Activated CD4-positive, alpha-beta T cell treated with anti-CD3 and anti-CD28 coated beads, Interleukin-2, amount 10 ng/mL, durations not matched to agents 7 days and 5 days (primary cell): ENCODE measurements around the gene CTDSPL2. TPM values are rescaled to one million over a fixed set of nuclear protein-coding genes. Genes with fewer than 3 reads are reported as not detected.
"Not testable (repeated sequence)": the region's sequence is repeated elsewhere in the genome, so short reads cannot be mapped to it uniquely, and the experiment has no call there.

ENCODE experiments used
- CTCF ChIA-PET: fragments of 350-600 bp; sonication (Branson Sonifier 250); formaldehyde crosslinking; loops from one replicate; lab custom pipeline; 2021; ENCODE audit warnings: antibody characterized with exemption; lab: Charles Lee
- POLR2A ChIA-PET: fragments of 350-600 bp; sonication (Branson Sonifier 250); formaldehyde crosslinking; loops from one replicate; lab custom pipeline; 2021; ENCODE audit warnings: antibody characterized with exemption; lab: Charles Lee
- DNase-seq: peaks from one replicate; pipeline ENCODE4 v3.0.0-alpha.2; 2020
- H3K27ac Mint-ChIP-seq: one replicate; pipeline ENCODE4 v1.8.0; 2021; ENCODE audit warnings: mild to moderate bottlenecking, moderate library complexity, mixed read lengths
- H3K27me3 Mint-ChIP-seq: one replicate; pipeline ENCODE4 v1.8.0; 2021; ENCODE audit warnings: mixed read lengths
- H3K36me3 Mint-ChIP-seq: one replicate; pipeline ENCODE4 v1.8.0; 2021; ENCODE audit warnings: low read depth, mixed read lengths
- H3K4me1 Mint-ChIP-seq: one replicate; pipeline ENCODE4 v1.8.0; 2021; ENCODE audit warnings: mixed read lengths
- H3K4me3 Mint-ChIP-seq: one replicate; pipeline ENCODE4 v1.8.0; 2021; ENCODE audit warnings: mild to moderate bottlenecking, moderate library complexity, mixed read lengths
- H3K9me3 Mint-ChIP-seq: one replicate; pipeline ENCODE4 v1.8.0; 2021; ENCODE audit warnings: mixed read lengths
- total RNA-seq, 2 experiments: library from RNA; stranded (reverse); gene quantifications; one replicate each; pipeline ENCODE4 v1.2.3, GENCODE V29; 2021

Gene CTDSPL2
- total RNA-seq, 2 experiments from 2014 or later, result 76.1 to 88.2 TPM

- POLR2A ChIA-PET, result no interaction called here
Observed at GRCh38 chr15:44443515-44443914, 16.1 kb downstream of the CTDSPL2 start.

GRCh38 chr15:44447772-44448376 lies 20.4 kb downstream of the CTDSPL2 start:
- no peak for DNase-seq
- CTCF ChIA-PET, result interaction anchor here (0.7 kb wide), 1 partner anchor 35 kb away, joined by 3 read pairs; no protein-coding TSS in a partner anchor
- Mint-ChIP-seq H3K9me3 (peaks cover 7% of the 10 kb centered on the region), H3K27ac (no peak overlapping the region), H3K4me3 (no peak overlapping the region), H3K36me3 (peaks cover 31% of the 10 kb centered on the region), H3K4me1 (peaks cover 17% of the 10 kb centered on the region), H3K27me3 (no peaks in the 10 kb centered on the region)
- POLR2A ChIA-PET, result no interaction called here

More at GRCh38 chr15:44443515-44443914, 16.1 kb downstream of the CTDSPL2 start:
- H3K9me3 Mint-ChIP-seq, result peaks cover 9% of the 10 kb centered on the region
- no peak overlapping the region for H3K4me3 Mint-ChIP-seq
- no peaks in the 10 kb centered on the region for H3K27me3 Mint-ChIP-seq
- CTCF ChIA-PET, result interaction anchor here (1.1 kb wide), 1 partner anchor 90 kb away, joined by 3 read pairs; no protein-coding TSS in a partner anchor
- H3K36me3 Mint-ChIP-seq, result peaks cover 50% of the 10 kb centered on the region
- peaks cover 30% of the 10 kb centered on the region for H3K4me1 Mint-ChIP-seq
- H3K27ac Mint-ChIP-seq, result no peak overlapping the region
- no peak for DNase-seq

- Mint-ChIP-seq H3K27ac (no peak overlapping the region), H3K36me3 (peaks cover 31% of the 10 kb centered on the region), H3K9me3 (peaks cover 8% of the 10 kb centered on the region), H3K4me3 (no peak overlapping the region), H3K27me3 (no peaks in the 10 kb centered on the region), H3K4me1 (peaks cover 17% of the 10 kb centered on the region)
- POLR2A ChIA-PET, result no interaction called here
- no peak for DNase-seq
- CTCF ChIA-PET, result no interaction called here
Observed at GRCh38 chr15:44450172-44450571, 22.7 kb downstream of the CTDSPL2 start.

GRCh38 chr15:44453578-44454283 lies 26.3 kb downstream of the CTDSPL2 start:
- CTCF ChIA-PET, DNase-seq, H3K9me3 Mint-ChIP-seq, POLR2A ChIA-PET, H3K27me3 Mint-ChIP-seq, H3K4me3 Mint-ChIP-seq, H3K27ac Mint-ChIP-seq: not testable (repeated sequence)
- peaks cover 15% of the 10 kb centered on the region for H3K36me3 Mint-ChIP-seq
- peaks cover 16% of the 10 kb centered on the region for H3K4me1 Mint-ChIP-seq

GRCh38 chr15:44458429-44458828 lies 31.0 kb downstream of the CTDSPL2 start:
- ChIA-PET POLR2A (no interaction called here), CTCF (interaction anchor here (1.1 kb wide), 1 partner anchor 14 kb away, joined by 4 read pairs; no protein-coding TSS in a partner anchor)
- DNase-seq, result no peak
- Mint-ChIP-seq H3K4me1 (peaks cover 15% of the 10 kb centered on the region), H3K27ac (no peak overlapping the region), H3K27me3 (no peaks in the 10 kb centered on the region), H3K4me3 (no peak overlapping the region), H3K36me3 (peaks cover 33% of the 10 kb centered on the region), H3K9me3 (peaks cover 4% of the 10 kb centered on the region)

GRCh38 chr15:44468709-44469385 lies 41.4 kb downstream of the CTDSPL2 start:
- H3K27ac Mint-ChIP-seq, result no peak overlapping the region
- no peak overlapping the region for H3K4me3 Mint-ChIP-seq
- POLR2A ChIA-PET, result no interaction called here
- peaks cover 12% of the 10 kb centered on the region for H3K4me1 Mint-ChIP-seq
- peaks cover 28% of the 10 kb centered on the region for H3K36me3 Mint-ChIP-seq
- no peaks in the 10 kb centered on the region for H3K9me3 Mint-ChIP-seq
- no peaks in the 10 kb centered on the region for H3K27me3 Mint-ChIP-seq
- CTCF ChIA-PET, result no interaction called here
- no peak for DNase-seq

GRCh38 chr15:44471885-44472455 lies 44.5 kb downstream of the CTDSPL2 start:
- POLR2A ChIA-PET, result no interaction called here
- Mint-ChIP-seq H3K4me3 (no peak overlapping the region), H3K27ac (no peak overlapping the region), H3K4me1 (peaks cover 12% of the 10 kb centered on the region), H3K9me3 (no peaks in the 10 kb centered on the region), H3K27me3 (no peaks in the 10 kb centered on the region), H3K36me3 (peaks cover 27% of the 10 kb centered on the region)
- CTCF ChIA-PET, result no interaction called here
- DNase-seq, result no peak

- H3K4me3 Mint-ChIP-seq, result no peak overlapping the region
- no peak overlapping the region for H3K27ac Mint-ChIP-seq
- CTCF ChIA-PET, result no interaction called here
Observed at GRCh38 chr15:44479343-44479742, 51.9 kb downstream of the CTDSPL2 start.

GRCh38 chr15:44482090-44482489 lies 54.7 kb downstream of the CTDSPL2 start:
- H3K4me3 Mint-ChIP-seq, result no peak overlapping the region
- H3K27ac Mint-ChIP-seq, result no peak overlapping the region
- DNase-seq, result no peak
- H3K36me3 Mint-ChIP-seq, result peaks cover 20% of the 10 kb centered on the region
- POLR2A ChIA-PET, result no interaction called here
- CTCF ChIA-PET, result interaction anchor here (1.5 kb wide), 1 partner anchor 194 kb away, joined by 3 read pairs; no protein-coding TSS in a partner anchor
- H3K9me3 Mint-ChIP-seq, result no peaks in the 10 kb centered on the region
- H3K27me3 Mint-ChIP-seq, result no peaks in the 10 kb centered on the region
- H3K4me1 Mint-ChIP-seq, result peaks cover 4% of the 10 kb centered on the region

More at GRCh38 chr15:44479343-44479742, 51.9 kb downstream of the CTDSPL2 start:
- H3K9me3 Mint-ChIP-seq, result no peaks in the 10 kb centered on the region
- no peaks in the 10 kb centered on the region for H3K27me3 Mint-ChIP-seq
- POLR2A ChIA-PET, result interaction anchor here (0.6 kb wide), 1 partner anchor 64 kb away, joined by 6 read pairs; no protein-coding TSS in a partner anchor
- no peak for DNase-seq
- H3K36me3 Mint-ChIP-seq, result peaks cover 12% of the 10 kb centered on the region
- H3K4me1 Mint-ChIP-seq, result peaks cover 2% of the 10 kb centered on the region

GRCh38 chr15:44485880-44486279 lies 58.5 kb downstream of the CTDSPL2 start:
- no peak overlapping the region for H3K4me3 Mint-ChIP-seq
- H3K4me1 Mint-ChIP-seq, result peaks cover 15% of the 10 kb centered on the region
- no peak for DNase-seq
- no peak overlapping the region for H3K27ac Mint-ChIP-seq
- H3K36me3 Mint-ChIP-seq, result peaks cover 39% of the 10 kb centered on the region
- H3K27me3 Mint-ChIP-seq, result no peaks in the 10 kb centered on the region
- H3K9me3 Mint-ChIP-seq, result no peaks in the 10 kb centered on the region
- ChIA-PET CTCF (no interaction called here), POLR2A (no interaction called here)

- CTCF ChIA-PET, result interaction anchor here (1.1 kb wide), 1 partner anchor 14 kb away, joined by 3 read pairs; no protein-coding TSS in a partner anchor
- POLR2A ChIA-PET, result no interaction called here
- no peak for DNase-seq
- Mint-ChIP-seq H3K9me3 (no peaks in the 10 kb centered on the region), H3K4me1 (peaks cover 15% of the 10 kb centered on the region), H3K27ac (no peak overlapping the region), H3K4me3 (no peak overlapping the region), H3K36me3 (peaks cover 47% of the 10 kb centered on the region), H3K27me3 (no peaks in the 10 kb centered on the region)
Observed at GRCh38 chr15:44489464-44489863, 62.0 kb downstream of the CTDSPL2 start.

- H3K36me3 Mint-ChIP-seq, result peaks cover 46% of the 10 kb centered on the region
- no peak for DNase-seq
- POLR2A ChIA-PET, result no interaction called here
- H3K9me3 Mint-ChIP-seq, result no peaks in the 10 kb centered on the region
- no peak overlapping the region for H3K4me3 Mint-ChIP-seq
- H3K27me3 Mint-ChIP-seq, result no peaks in the 10 kb centered on the region
- H3K27ac Mint-ChIP-seq, result no peak overlapping the region
- peaks cover 14% of the 10 kb centered on the region for H3K4me1 Mint-ChIP-seq
- CTCF ChIA-PET, result interaction anchor here (0.6 kb wide), 1 partner anchor 512 kb away, joined by 4 read pairs; no protein-coding TSS in a partner anchor
Observed at GRCh38 chr15:44490622-44491021, 63.2 kb downstream of the CTDSPL2 start.
